Measurements from ENCODE around the gene FAM120A. TPM values are rescaled to one million over a fixed set of nuclear protein-coding genes. Genes with fewer than 3 reads are reported as not detected.

The FAM120A gene
- total and polyA plus RNA-seq, 4 donors, result 28.3 to 91.0 (median 50.3) TPM

- no peak overlapping the region for H3K9ac ChIP-seq (ENCODE audit: low read depth in 1 of 2, low read length in 2 of 2)
- TF ChIP-seq TAF1 (conservative IDR thresholded peaks at IDR 0.05), result no peak
- TF ChIP-seq MAX (IDR thresholded peaks at IDR 0.05), result no peak
- TF ChIP-seq FOXA1 (IDR thresholded peaks at IDR 0.05), result no peak
- no peak for TF ChIP-seq REST (IDR thresholded peaks at IDR 0.05)
- TF ChIP-seq CTCF (IDR thresholded peaks at IDR 0.05; ENCODE audit: low read depth, low read length, missing input control), result no peak
- DNase-seq (ENCODE audit: low spot score), result no peak
- peaks cover 6 to 16% (median 10%) of the 10 kb centered on the region in 4 donors for H3K4me1 ChIP-seq (ENCODE audit: control insufficient read depth in 4 of 4, insufficient read depth in 4 of 4, low read length in 3 of 4)
- H3K4me3 ChIP-seq (ENCODE audit: low read depth in 1 of 3, low read length in 3 of 3), result no peak overlapping the region
- H3K27ac ChIP-seq (ENCODE audit: low read depth in 1 of 2, low read length in 2 of 2), result no peak overlapping the region
- 71% methylated on average over 5 of the region's 5 CpGs for WGBS
- H3K36me3 ChIP-seq (ENCODE audit: control insufficient read depth in 4 of 4, insufficient read depth in 3 of 4, low read depth in 1 of 4, low read length in 3 of 4), result peaks cover 1 to 20% (median 13%) of the 10 kb centered on the region in 4 donors
- no peaks in the 10 kb centered on the region for H3K9me3 ChIP-seq (ENCODE audit: control insufficient read depth in 4 of 4, low read length in 3 of 4)
- no peaks in the 10 kb centered on the region for H3K27me3 ChIP-seq (ENCODE audit: control insufficient read depth in 4 of 4, insufficient read depth in 4 of 4, low read length in 3 of 4)
Measured at GRCh38 chr9:93492327-93492726, 40.8 kb downstream of the FAM120A start.

DNA sequence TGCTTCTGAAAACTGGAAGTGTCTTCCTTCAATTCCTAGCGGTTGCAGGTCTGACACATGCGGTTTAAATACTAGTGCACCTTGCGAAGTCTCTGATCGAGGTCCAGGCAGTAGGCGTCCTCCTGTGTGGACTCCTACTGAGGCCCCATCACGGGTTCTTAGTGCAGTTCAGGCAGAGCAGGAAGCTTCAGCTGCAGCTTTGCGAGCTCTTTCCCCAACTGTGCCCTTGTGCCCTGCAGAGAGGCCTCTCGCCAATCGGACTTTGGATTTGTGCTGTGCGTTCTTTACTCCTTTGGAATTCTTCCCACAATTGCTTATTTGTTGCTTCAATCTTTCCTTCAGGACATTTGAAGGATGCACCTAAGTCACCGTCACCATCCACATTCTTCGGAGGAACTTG, 42.5 kb downstream of the FAM120A start:
- 75% methylated on average over 12 of the region's 12 CpGs for WGBS
- no peak overlapping the region for H3K27ac ChIP-seq (ENCODE audit: low read depth in 1 of 2, low read length in 2 of 2)
- no peak for TF ChIP-seq FOXA1 (IDR thresholded peaks at IDR 0.05)
- peak; percentile 73 to 78 for TF ChIP-seq HNF4A (conservative IDR thresholded peaks at IDR 0.05)
- no peak for TF ChIP-seq RAD21 (IDR thresholded peaks at IDR 0.05)
- no peak for DNase-seq (ENCODE audit: low spot score)
- peaks cover 4 to 27% (median 22%) of the 10 kb centered on the region in 4 donors for H3K36me3 ChIP-seq (ENCODE audit: control insufficient read depth in 4 of 4, insufficient read depth in 3 of 4, low read depth in 1 of 4, low read length in 3 of 4)
- no peak overlapping the region for H3K9ac ChIP-seq (ENCODE audit: low read depth in 1 of 2, low read length in 2 of 2)
- no peaks in the 10 kb centered on the region for H3K9me3 ChIP-seq (ENCODE audit: control insufficient read depth in 4 of 4, low read length in 3 of 4)
- H3K4me1 ChIP-seq (ENCODE audit: control insufficient read depth in 4 of 4, insufficient read depth in 4 of 4, low read length in 3 of 4), result peaks cover 6 to 16% (median 10%) of the 10 kb centered on the region in 4 donors
- no peak overlapping the region for H3K4me3 ChIP-seq (ENCODE audit: low read depth in 1 of 3, low read length in 3 of 3)
- H3K27me3 ChIP-seq (ENCODE audit: control insufficient read depth in 4 of 4, insufficient read depth in 4 of 4, low read length in 3 of 4), result no peaks in the 10 kb centered on the region

- Histone ChIP-seq H3K27me3 (ENCODE audit: control insufficient read depth in 4 of 4, insufficient read depth in 4 of 4, low read length in 3 of 4) (no peaks in the 10 kb centered on the region), H3K4me3 (ENCODE audit: low read depth in 1 of 3, low read length in 3 of 3) (no peak overlapping the region), H3K9ac (ENCODE audit: low read depth in 1 of 2, low read length in 2 of 2) (no peak overlapping the region), H3K4me1 (ENCODE audit: control insufficient read depth in 4 of 4, insufficient read depth in 4 of 4, low read length in 3 of 4) (peaks cover 6 to 29% (median 13%) of the 10 kb centered on the region in 4 donors), H3K9me3 (ENCODE audit: control insufficient read depth in 4 of 4, low read length in 3 of 4) (no peaks in the 10 kb centered on the region), H3K36me3 (ENCODE audit: control insufficient read depth in 4 of 4, insufficient read depth in 3 of 4, low read depth in 1 of 4, low read length in 3 of 4) (peaks cover 3 to 37% (median 25%) of the 10 kb centered on the region in 4 donors), H3K27ac (ENCODE audit: low read depth in 1 of 2, low read length in 2 of 2) (no peak overlapping the region)
- WGBS, result 92% methylated on average over 3 of the region's 3 CpGs
- no peak for DNase-seq (ENCODE audit: low spot score)
- TF ChIP-seq HNF4A (conservative IDR thresholded peaks at IDR 0.05) (no peak), NR2F2 (IDR thresholded peaks at IDR 0.05) (no peak), FOXA1 (IDR thresholded peaks at IDR 0.05) (no peak), TAF1 (conservative IDR thresholded peaks at IDR 0.05) (no peak), FOXA2 (IDR thresholded peaks at IDR 0.05) (no peak), REST (IDR thresholded peaks at IDR 0.05) (no peak), RXRA (IDR thresholded peaks at IDR 0.05) (no peak), SP1 (IDR thresholded peaks at IDR 0.05) (no peak), EGR1 (IDR thresholded peaks at IDR 0.05; ENCODE audit: low read depth in 2 of 2) (no peak), GABPA (IDR thresholded peaks at IDR 0.05 in 1 of 2, conservative IDR thresholded peaks at IDR 0.05 in 1 of 2) (no peak), JUND (IDR thresholded peaks at IDR 0.05) (no peak), RAD21 (IDR thresholded peaks at IDR 0.05) (no peak), YY1 (IDR thresholded peaks at IDR 0.05) (no peak), CTCF (IDR thresholded peaks at IDR 0.05; ENCODE audit: low read depth, low read length, missing input control) (no peak)
- TF ChIP-seq, protein P1, sequence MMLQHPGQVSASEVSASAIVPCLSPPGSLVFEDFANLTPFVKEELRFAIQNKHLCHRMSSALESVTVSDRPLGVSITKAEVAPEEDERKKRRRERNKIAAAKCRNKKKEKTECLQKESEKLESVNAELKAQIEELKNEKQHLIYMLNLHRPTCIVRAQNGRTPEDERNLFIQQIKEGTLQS (IDR thresholded peaks at IDR 0.05), result no peak
Measured at GRCh38 chr9:93496285-93496684, 44.8 kb downstream of the FAM120A start.
